SK-N-SH treated with all-trans-retinoic acid at 6 μM for 48 hours (cell line): ENCODE results near the gene REXO4.
"Not testable (repeated sequence)": the region's sequence is repeated elsewhere in the genome, so short reads cannot be mapped to it uniquely, and the experiment has no call there.

ENCODE experiments used
- ARNTL ChIP-seq: fragments of 450-650 bp; formaldehyde crosslinking; IDR thresholded peaks from 2 replicates; pipeline ENCODE4 v1.5.0; 2020; ENCODE audit warnings: low read depth, mild to moderate bottlenecking, moderate library complexity, borderline replicate concordance
- BACH2 ChIP-seq: fragments of 250-450 bp; sonication (Bioruptor Pico); IDR thresholded peaks from 2 replicates; pipeline ENCODE4 v1.9.0; 2021; ENCODE audit warnings: mild to moderate bottlenecking, borderline replicate concordance
- CREB5 ChIP-seq: fragments of 250-450 bp; sonication (Bioruptor Pico); IDR thresholded peaks from 2 replicates; pipeline ENCODE4 v1.5.1; 2020; ENCODE audit warnings: low read depth, mild to moderate bottlenecking, moderate library complexity
- CSDC2 ChIP-seq: fragments of 250-450 bp; sonication (Bioruptor Pico); IDR thresholded peaks from 2 replicates; pipeline ENCODE4 v1.5.0; 2020; ENCODE audit warnings: mild to moderate bottlenecking, moderate library complexity
- RARB ChIP-seq: fragments of 250-450 bp; sonication (Bioruptor Pico); IDR thresholded peaks from 2 replicates; pipeline ENCODE4 v1.8.0; 2021; ENCODE audit warnings: mild to moderate bottlenecking, moderate library complexity
- SNAI2 ChIP-seq: fragments of 250-450 bp; sonication (Bioruptor Pico); IDR thresholded peaks from 2 replicates; pipeline ENCODE4 v1.5.0; 2020; ENCODE audit warnings: mild to moderate bottlenecking, moderate library complexity
- ZFP3 ChIP-seq: fragments of 250-450 bp; sonication (Bioruptor Pico); IDR thresholded peaks from 2 replicates; pipeline ENCODE4 v1.5.0; 2020; ENCODE audit warnings: mild to moderate bottlenecking, moderate library complexity
- ZFP30 ChIP-seq: fragments of 450-650 bp; formaldehyde crosslinking; IDR thresholded peaks from 2 replicates; pipeline ENCODE4 v1.5.0; 2022; ENCODE audit warnings: mild to moderate bottlenecking, moderate library complexity
- ZNF70 ChIP-seq: fragments of 450-650 bp; formaldehyde crosslinking; IDR thresholded peaks from 2 replicates; pipeline ENCODE4 v1.5.0; 2020; ENCODE audit warnings: mild to moderate bottlenecking, moderate library complexity
- ZNF8 ChIP-seq: fragments of 450-650 bp; formaldehyde crosslinking; IDR thresholded peaks from 2 replicates; pipeline ENCODE4 v1.5.0; 2020; ENCODE audit warnings: mild to moderate bottlenecking, moderate library complexity
- TF ChIP-seq, protein P1 (sequence below): fragments of 250-450 bp; sonication (Bioruptor Pico); IDR thresholded peaks from 2 replicates; pipeline ENCODE4 v1.8.0; 2020; ENCODE audit warnings: mild to moderate bottlenecking, moderate library complexity, borderline replicate concordance
- TF ChIP-seq, protein P2 (sequence below): fragments of 250-450 bp; sonication (Bioruptor Pico); IDR thresholded peaks from 2 replicates; pipeline ENCODE4 v1.5.0; 2020; ENCODE audit warnings: mild to moderate bottlenecking, moderate library complexity

GRCh38 chr9:133391449-133391848 is 26.4 kb downstream of the REXO4 start:
- TF ChIP-seq ZFP30 (CRISPR knock-in tag); ARNTL (CRISPR knock-in tag); CSDC2; CREB5 (CRISPR knock-in tag); RARB (CRISPR knock-in tag); BACH2 (CRISPR knock-in tag); ZFP3 (CRISPR knock-in tag); SNAI2 (CRISPR knock-in tag); ZNF8; ZNF70: not testable (repeated sequence)
- TF ChIP-seq, protein P1, sequence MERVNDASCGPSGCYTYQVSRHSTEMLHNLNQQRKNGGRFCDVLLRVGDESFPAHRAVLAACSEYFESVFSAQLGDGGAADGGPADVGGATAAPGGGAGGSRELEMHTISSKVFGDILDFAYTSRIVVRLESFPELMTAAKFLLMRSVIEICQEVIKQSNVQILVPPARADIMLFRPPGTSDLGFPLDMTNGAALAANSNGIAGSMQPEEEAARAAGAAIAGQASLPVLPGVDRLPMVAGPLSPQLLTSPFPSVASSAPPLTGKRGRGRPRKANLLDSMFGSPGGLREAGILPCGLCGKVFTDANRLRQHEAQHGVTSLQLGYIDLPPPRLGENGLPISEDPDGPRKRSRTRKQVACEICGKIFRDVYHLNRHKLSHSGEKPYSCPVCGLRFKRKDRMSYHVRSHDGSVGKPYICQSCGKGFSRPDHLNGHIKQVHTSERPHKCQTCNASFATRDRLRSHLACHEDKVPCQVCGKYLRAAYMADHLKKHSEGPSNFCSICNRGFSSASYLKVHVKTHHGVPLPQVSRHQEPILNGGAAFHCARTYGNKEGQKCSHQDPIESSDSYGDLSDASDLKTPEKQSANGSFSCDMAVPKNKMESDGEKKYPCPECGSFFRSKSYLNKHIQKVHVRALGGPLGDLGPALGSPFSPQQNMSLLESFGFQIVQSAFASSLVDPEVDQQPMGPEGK (CRISPR knock-in tag) = not testable (repeated sequence)
- TF ChIP-seq, protein P2, sequence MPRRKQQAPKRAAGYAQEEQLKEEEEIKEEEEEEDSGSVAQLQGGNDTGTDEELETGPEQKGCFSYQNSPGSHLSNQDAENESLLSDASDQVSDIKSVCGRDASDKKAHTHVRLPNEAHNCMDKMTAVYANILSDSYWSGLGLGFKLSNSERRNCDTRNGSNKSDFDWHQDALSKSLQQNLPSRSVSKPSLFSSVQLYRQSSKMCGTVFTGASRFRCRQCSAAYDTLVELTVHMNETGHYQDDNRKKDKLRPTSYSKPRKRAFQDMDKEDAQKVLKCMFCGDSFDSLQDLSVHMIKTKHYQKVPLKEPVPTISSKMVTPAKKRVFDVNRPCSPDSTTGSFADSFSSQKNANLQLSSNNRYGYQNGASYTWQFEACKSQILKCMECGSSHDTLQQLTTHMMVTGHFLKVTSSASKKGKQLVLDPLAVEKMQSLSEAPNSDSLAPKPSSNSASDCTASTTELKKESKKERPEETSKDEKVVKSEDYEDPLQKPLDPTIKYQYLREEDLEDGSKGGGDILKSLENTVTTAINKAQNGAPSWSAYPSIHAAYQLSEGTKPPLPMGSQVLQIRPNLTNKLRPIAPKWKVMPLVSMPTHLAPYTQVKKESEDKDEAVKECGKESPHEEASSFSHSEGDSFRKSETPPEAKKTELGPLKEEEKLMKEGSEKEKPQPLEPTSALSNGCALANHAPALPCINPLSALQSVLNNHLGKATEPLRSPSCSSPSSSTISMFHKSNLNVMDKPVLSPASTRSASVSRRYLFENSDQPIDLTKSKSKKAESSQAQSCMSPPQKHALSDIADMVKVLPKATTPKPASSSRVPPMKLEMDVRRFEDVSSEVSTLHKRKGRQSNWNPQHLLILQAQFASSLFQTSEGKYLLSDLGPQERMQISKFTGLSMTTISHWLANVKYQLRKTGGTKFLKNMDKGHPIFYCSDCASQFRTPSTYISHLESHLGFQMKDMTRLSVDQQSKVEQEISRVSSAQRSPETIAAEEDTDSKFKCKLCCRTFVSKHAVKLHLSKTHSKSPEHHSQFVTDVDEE = not testable (repeated sequence)
